HG03108 (cell line): ENCODE results near the gene ELL.

Experiments
- ATAC-seq: cut with Tn5 transposase; IDR thresholded peaks from one replicate; pipeline ENCODE4 v1.9.1; 2021; ENCODE audit warnings: moderate library complexity; ENCODE audit not compliant: unreplicated experiment

ELL gene

GRCh38 chr19:18473003-18473705 lies 48.7 kb downstream of the ELL start:
- ATAC-seq, result no peak

- no peak for ATAC-seq
These were observed 51.1 kb downstream of the ELL start for GRCh38 chr19:18470787-18471186.

GRCh38 chr19:18469069-18469846 lies 52.6 kb downstream of the ELL start:
- ATAC-seq, result no peak

GRCh38 chr19:18468517-18468916 lies 53.4 kb downstream of the ELL start:
- ATAC-seq, result no peak

- ATAC-seq, result no peak
These were observed 53.9 kb downstream of the ELL start for GRCh38 chr19:18467978-18468377.

- ATAC-seq, result no peak
These were observed 55.5 kb downstream of the ELL start for GRCh38 chr19:18466354-18466753.

GRCh38 chr19:18465964-18466339 lies 55.9 kb downstream of the ELL start:
- ATAC-seq, result no peak

GRCh38 chr19:18465214-18465963 lies 56.5 kb downstream of the ELL start:
- ATAC-seq, result no peak

- ATAC-seq, result no peak
These were observed 57.2 kb downstream of the ELL start for GRCh38 chr19:18464646-18465045.

- no peak for ATAC-seq
These were observed 60.4 kb downstream of the ELL start for GRCh38 chr19:18461471-18461870.

GRCh38 chr19:18460900-18461299 lies 61.0 kb downstream of the ELL start:
- no peak for ATAC-seq

- no peak for ATAC-seq
These were observed 64.2 kb downstream of the ELL start for GRCh38 chr19:18457483-18458331.

GRCh38 chr19:18456974-18457373 lies 64.9 kb downstream of the ELL start:
- no peak for ATAC-seq

GRCh38 chr19:18456279-18456678 lies 65.6 kb downstream of the ELL start:
- ATAC-seq, result no peak

- no peak for ATAC-seq
These were observed 68.4 kb downstream of the ELL start for GRCh38 chr19:18453269-18454024.

GRCh38 chr19:18452386-18452785 lies 69.5 kb downstream of the ELL start:
- no peak for ATAC-seq

- ATAC-seq, result peak; percentile 61
These were observed 70.7 kb downstream of the ELL start for GRCh38 chr19:18450931-18451836.

GRCh38 chr19:18450021-18450930 lies 71.6 kb downstream of the ELL start:
- ATAC-seq, result no peak
